Activated naive CD8-positive, alpha-beta T cell (primary cell): ENCODE results near the gene LAG3.
A peak's percentile ranks its signal among the peaks of the same experiment; 100 is the strongest.

Source experiments
- H3K27ac Mint-ChIP-seq: one replicate; pipeline ENCODE4 v1.8.0; 2021; ENCODE audit warnings: mixed read lengths
- H3K27me3 Mint-ChIP-seq: one replicate; pipeline ENCODE4 v1.8.0; 2021; ENCODE audit warnings: mixed read lengths
- H3K36me3 Mint-ChIP-seq: one replicate; pipeline ENCODE4 v1.8.0; 2021; ENCODE audit warnings: mixed read lengths
- H3K4me1 Mint-ChIP-seq: one replicate; pipeline ENCODE4 v1.8.0; 2021; ENCODE audit warnings: low read depth, mixed read lengths
- H3K4me3 Mint-ChIP-seq: one replicate; pipeline ENCODE4 v1.8.0; 2021; ENCODE audit warnings: mild to moderate bottlenecking, mixed read lengths
- H3K9me3 Mint-ChIP-seq: one replicate; pipeline ENCODE4 v1.8.0; 2021; ENCODE audit warnings: low read depth, mixed read lengths

The LAG3 gene

DNA sequence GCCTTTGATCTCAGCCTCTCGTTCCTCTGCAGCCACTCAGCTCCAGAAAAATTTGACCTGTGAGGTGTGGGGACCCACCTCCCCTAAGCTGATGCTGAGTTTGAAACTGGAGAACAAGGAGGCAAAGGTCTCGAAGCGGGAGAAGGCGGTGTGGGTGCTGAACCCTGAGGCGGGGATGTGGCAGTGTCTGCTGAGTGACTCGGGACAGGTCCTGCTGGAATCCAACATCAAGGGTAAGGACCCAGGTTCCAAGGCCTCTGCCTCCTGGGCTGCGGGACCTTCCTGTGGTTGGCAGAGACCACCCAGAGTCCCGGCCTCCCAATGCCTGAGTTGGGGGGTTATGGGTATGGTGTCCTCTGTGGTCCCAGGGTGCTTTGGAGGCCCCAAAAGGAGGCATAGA lies 44.8 kb downstream of the LAG3 start:
- Mint-ChIP-seq H3K9me3 (no peaks in the 10 kb centered on the region), H3K27me3 (peaks cover 3% of the 10 kb centered on the region), H3K36me3 (no peaks in the 10 kb centered on the region), H3K27ac (no peak overlapping the region), H3K4me1 (peaks cover 10% of the 10 kb centered on the region), H3K4me3 (no peak overlapping the region)

GRCh38 chr12:6817662-6818157 lies 45.4 kb downstream of the LAG3 start:
- no peaks in the 10 kb centered on the region for H3K36me3 Mint-ChIP-seq
- peaks cover 5% of the 10 kb centered on the region for H3K27me3 Mint-ChIP-seq
- no peak overlapping the region for H3K27ac Mint-ChIP-seq
- H3K4me3 Mint-ChIP-seq, result no peak overlapping the region
- H3K4me1 Mint-ChIP-seq, result peaks cover 10% of the 10 kb centered on the region
- H3K9me3 Mint-ChIP-seq, result no peaks in the 10 kb centered on the region

DNA sequence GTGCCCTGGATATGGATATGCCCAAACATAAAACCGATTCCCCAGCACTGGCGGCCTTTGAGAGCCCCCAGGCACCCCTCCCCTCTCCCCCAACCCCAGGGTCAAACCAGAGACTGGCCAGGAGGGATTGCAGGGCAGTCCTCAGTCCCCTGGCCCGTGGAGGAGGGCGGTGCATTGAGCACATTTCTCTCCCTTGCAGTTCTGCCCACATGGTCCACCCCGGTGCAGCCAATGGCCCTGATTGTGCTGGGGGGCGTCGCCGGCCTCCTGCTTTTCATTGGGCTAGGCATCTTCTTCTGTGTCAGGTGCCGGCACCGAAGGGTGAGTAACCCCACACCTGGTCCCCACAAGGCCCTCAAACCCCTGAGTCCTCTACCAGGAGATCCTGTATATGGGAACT lies 45.9 kb downstream of the LAG3 start:
- no peaks in the 10 kb centered on the region for H3K9me3 Mint-ChIP-seq
- no peak overlapping the region for H3K4me3 Mint-ChIP-seq
- H3K36me3 Mint-ChIP-seq, result no peaks in the 10 kb centered on the region
- no peak overlapping the region for H3K27ac Mint-ChIP-seq
- H3K27me3 Mint-ChIP-seq, result peaks cover 8% of the 10 kb centered on the region
- peaks cover 10% of the 10 kb centered on the region for H3K4me1 Mint-ChIP-seq

- Mint-ChIP-seq H3K36me3 (no peaks in the 10 kb centered on the region), H3K27ac (no peak overlapping the region), H3K27me3 (peaks cover 8% of the 10 kb centered on the region), H3K4me3 (no peak overlapping the region), H3K4me1 (peaks cover 10% of the 10 kb centered on the region), H3K9me3 (no peaks in the 10 kb centered on the region)
Observed at GRCh38 chr12:6818645-6819044, 46.3 kb downstream of the LAG3 start.

DNA sequence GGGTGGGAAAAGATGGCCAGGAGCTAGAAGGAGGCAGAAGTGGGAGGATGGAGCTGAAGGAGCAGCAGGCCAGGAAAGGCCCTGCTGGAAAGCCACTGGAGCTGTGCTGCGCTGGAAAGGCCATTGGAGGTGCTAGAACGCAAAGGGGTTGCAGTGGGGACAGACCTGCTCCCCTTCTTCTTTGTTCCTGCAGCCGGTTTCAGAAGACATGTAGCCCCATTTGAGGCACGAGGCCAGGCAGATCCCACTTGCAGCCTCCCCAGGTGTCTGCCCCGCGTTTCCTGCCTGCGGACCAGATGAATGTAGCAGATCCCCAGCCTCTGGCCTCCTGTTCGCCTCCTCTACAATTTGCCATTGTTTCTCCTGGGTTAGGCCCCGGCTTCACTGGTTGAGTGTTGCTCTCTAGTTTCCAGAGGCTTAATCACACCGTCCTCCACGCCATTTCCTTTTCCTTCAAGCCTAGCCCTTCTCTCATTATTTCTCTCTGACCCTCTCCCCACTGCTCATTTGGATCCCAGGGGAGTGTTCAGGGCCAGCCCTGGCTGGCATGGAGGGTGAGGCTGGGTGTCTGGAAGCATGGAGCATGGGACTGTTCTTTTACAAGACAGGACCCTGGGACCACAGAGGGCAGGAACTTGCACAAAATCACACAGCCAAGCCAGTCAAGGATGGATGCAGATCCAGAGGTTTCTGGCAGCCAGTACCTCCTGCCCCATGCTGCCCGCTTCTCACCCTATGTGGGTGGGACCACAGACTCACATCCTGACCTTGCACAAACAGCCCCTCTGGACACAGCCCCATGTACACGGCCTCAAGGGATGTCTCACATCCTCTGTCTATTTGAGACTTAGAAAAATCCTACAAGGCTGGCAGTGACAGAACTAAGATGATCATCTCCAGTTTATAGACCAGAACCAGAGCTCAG lies 47.0 kb downstream of the LAG3 start:
- Mint-ChIP-seq H3K4me1 (peaks cover 10% of the 10 kb centered on the region), H3K36me3 (no peaks in the 10 kb centered on the region), H3K9me3 (no peaks in the 10 kb centered on the region), H3K27me3 (peaks cover 9% of the 10 kb centered on the region), H3K27ac (no peak overlapping the region), H3K4me3 (no peak overlapping the region)

- H3K4me3 Mint-ChIP-seq, result no peak overlapping the region
- no peaks in the 10 kb centered on the region for H3K9me3 Mint-ChIP-seq
- peaks cover 10% of the 10 kb centered on the region for H3K4me1 Mint-ChIP-seq
- H3K36me3 Mint-ChIP-seq, result no peaks in the 10 kb centered on the region
- no peak overlapping the region for H3K27ac Mint-ChIP-seq
- H3K27me3 Mint-ChIP-seq, result peaks cover 15% of the 10 kb centered on the region
Observed at GRCh38 chr12:6820166-6820565, 47.8 kb downstream of the LAG3 start.

DNA sequence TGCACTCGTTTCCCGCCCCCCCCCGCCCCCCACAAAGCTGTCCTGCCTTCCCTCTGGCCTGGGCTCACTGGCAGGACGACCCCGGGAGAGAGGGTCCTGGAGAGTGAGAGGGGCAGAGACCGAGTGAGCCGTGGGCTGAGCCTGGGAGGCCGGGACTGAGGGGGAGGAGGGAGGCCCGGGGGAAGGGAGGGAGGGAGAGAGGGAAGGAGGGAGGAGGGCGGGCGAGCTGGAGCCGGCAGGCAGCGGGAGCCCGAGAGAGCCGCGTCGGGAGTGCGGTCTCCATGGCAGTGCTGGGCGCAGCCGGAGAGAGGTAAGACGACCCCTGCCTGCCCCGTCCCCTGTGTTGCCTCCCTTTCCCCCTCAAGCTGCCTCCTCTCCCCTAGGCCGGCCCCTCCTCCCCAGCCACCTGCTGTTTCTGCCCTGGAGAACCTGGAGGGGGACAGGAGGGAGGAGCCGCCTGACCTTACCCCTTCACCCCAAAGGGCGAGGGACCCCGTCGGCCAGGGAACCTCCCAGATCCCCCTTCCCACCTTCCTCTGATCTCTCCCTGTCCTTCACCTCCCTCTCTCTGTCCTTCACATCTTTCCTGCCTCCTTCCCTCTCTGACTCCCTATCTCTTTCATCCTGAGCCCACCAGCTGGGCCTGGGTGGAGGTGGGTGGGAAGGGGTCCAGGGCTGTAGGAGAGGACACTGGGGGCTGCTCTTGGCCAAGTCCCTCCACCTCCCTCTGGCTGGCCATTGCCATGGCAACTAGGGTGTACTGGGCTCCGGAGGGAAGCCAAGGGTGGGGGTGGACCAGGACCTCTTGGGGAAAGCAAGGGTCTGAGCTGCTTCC lies 49.5 kb downstream of the LAG3 start, which contains the start of gene GPR162:
TSS of gene GPR162 (plus strand) at position 231 of the 835 bp plus-strand sequence. CDS start 2,078 bp downstream, outside the sequence.
- peaks cover 20% of the 10 kb centered on the region for H3K27me3 Mint-ChIP-seq

GRCh38 chr12:6822426-6823135 lies 50.3 kb downstream of the LAG3 start:
- Mint-ChIP-seq H3K27ac (no peak overlapping the region), H3K36me3 (no peaks in the 10 kb centered on the region), H3K4me1 (peaks cover 17% of the 10 kb centered on the region), H3K9me3 (no peaks in the 10 kb centered on the region), H3K27me3 (peaks cover 22% of the 10 kb centered on the region), H3K4me3 (peak overlapping the region; percentile 27)

More for the DNA sequence above, 49.5 kb downstream of the LAG3 start, which contains the start of gene GPR162:
- Mint-ChIP-seq H3K36me3 (no peaks in the 10 kb centered on the region), H3K4me3 (peak within 1 kb of the TSS; percentile 63), H3K9me3 (no peaks in the 10 kb centered on the region), H3K4me1 (peaks cover 13% of the 10 kb centered on the region), H3K27ac (no peak within 1 kb of the TSS)

DNA sequence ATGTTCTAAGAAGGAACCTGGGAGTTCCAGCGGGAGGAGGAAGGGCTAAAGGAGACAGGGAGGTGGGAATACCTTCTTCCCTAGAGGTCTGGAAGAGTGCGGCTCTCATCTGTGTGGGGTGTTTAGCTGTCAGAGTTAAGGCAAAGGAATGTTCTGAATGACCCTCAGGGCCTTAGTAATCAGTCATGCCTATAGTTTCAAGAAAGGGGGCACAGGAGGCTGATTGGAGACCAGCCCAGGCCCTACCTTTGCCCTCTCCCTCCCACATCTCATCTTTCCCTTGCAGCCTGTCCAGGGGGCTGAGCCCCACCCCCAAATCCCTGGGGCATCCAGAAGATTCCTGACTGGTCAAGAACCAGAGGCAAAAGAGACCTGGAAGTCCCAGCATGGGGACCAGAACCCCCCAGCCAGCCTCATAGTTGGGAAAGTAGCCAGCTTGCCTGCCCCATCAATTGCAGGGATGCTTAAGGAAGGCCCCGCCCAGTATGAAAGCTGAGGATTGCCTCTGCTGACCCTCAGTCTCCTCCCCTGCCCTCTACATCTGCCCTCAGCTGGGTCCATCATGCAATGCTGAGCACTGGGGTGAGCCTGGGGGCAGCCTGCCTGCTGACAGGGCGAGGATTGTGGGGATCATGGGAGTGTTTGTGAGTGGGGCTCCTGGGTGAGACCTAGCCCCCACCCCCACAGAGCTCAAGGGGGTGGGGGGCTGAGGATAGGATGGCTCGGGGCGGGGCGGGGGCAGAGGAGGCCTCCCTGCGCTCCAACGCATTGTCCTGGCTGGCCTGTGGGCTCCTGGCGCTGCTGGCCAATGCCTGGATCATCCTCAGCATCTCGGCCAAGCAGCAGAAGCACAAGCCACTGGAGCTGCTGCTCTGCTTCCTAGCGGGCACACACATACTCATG lies 51.1 kb downstream of the LAG3 start:
- H3K36me3 Mint-ChIP-seq, result no peaks in the 10 kb centered on the region
- no peaks in the 10 kb centered on the region for H3K9me3 Mint-ChIP-seq
- H3K27ac Mint-ChIP-seq, result no peak overlapping the region
- no peak overlapping the region for H3K4me3 Mint-ChIP-seq
- H3K27me3 Mint-ChIP-seq, result peaks cover 22% of the 10 kb centered on the region
- peaks cover 20% of the 10 kb centered on the region for H3K4me1 Mint-ChIP-seq

- Mint-ChIP-seq H3K27ac (no peak overlapping the region), H3K4me1 (peaks cover 25% of the 10 kb centered on the region), H3K4me3 (no peak overlapping the region), H3K27me3 (peaks cover 22% of the 10 kb centered on the region), H3K9me3 (no peaks in the 10 kb centered on the region), H3K36me3 (no peaks in the 10 kb centered on the region)
Observed at GRCh38 chr12:6824085-6824775, 51.9 kb downstream of the LAG3 start.

GRCh38 chr12:6824901-6825381 lies 52.6 kb downstream of the LAG3 start:
- Mint-ChIP-seq H3K36me3 (no peaks in the 10 kb centered on the region), H3K27ac (no peak overlapping the region), H3K27me3 (peaks cover 22% of the 10 kb centered on the region)

GRCh38 chr12:6825398-6826124 lies 53.2 kb downstream of the LAG3 start:
- no peak overlapping the region for H3K4me3 Mint-ChIP-seq
- no peaks in the 10 kb centered on the region for H3K9me3 Mint-ChIP-seq
- H3K4me1 Mint-ChIP-seq, result peaks cover 28% of the 10 kb centered on the region
- peaks cover 21% of the 10 kb centered on the region for H3K27me3 Mint-ChIP-seq
- no peak overlapping the region for H3K27ac Mint-ChIP-seq
- no peaks in the 10 kb centered on the region for H3K36me3 Mint-ChIP-seq

More at GRCh38 chr12:6824901-6825381, 52.6 kb downstream of the LAG3 start:
- Mint-ChIP-seq H3K9me3 (no peaks in the 10 kb centered on the region), H3K4me3 (no peak overlapping the region), H3K4me1 (peaks cover 28% of the 10 kb centered on the region)
